Liver (tissue), 9 donors: Measurements from ENCODE around the gene LTO1. TPM values are rescaled to one million over a fixed set of nuclear protein-coding genes. Genes with fewer than 3 reads are reported as not detected.

Experiments used
- DNase-seq: peaks from one replicate; pipeline ENCODE4 v3.0.0-alpha.2; 2017; ENCODE audit warnings: low spot score
- H3K27ac ChIP-seq, 2 donors: one replicate each; pipeline ENCODE4 v1.7.0; 2013; ENCODE audit warnings: inconsistent platforms in 2 of 2, low read length in 2 of 2, control low read depth in 1 of 2, low read depth in 1 of 2, mild to moderate bottlenecking in 1 of 2
- H3K27me3 ChIP-seq, 4 donors: one replicate each; pipeline versions ENCODE4 v1.6.1 to v1.7.0; 2013; ENCODE audit warnings: low read length in 3 of 4, inconsistent platforms in 1 of 4, mild to moderate bottlenecking in 1 of 4, moderate library complexity in 1 of 4; ENCODE audit not compliant: control insufficient read depth in 4 of 4, insufficient read depth in 4 of 4
- H3K36me3 ChIP-seq, 4 donors: one replicate each; pipeline versions ENCODE4 v1.6.1 to v1.7.0; 2013; ENCODE audit warnings: low read length in 3 of 4, mild to moderate bottlenecking in 3 of 4, low read depth in 1 of 4, moderate library complexity in 1 of 4; ENCODE audit not compliant: control insufficient read depth in 4 of 4, insufficient read depth in 3 of 4
- H3K4me1 ChIP-seq, 4 donors: one replicate each; pipeline versions ENCODE4 v1.6.1 to v1.7.0; 2013; ENCODE audit warnings: low read length in 3 of 4, mild to moderate bottlenecking in 3 of 4, moderate library complexity in 1 of 4; ENCODE audit not compliant: control insufficient read depth in 4 of 4, insufficient read depth in 4 of 4
- H3K4me3 ChIP-seq, 3 donors: one replicate each; pipeline versions ENCODE4 v1.6.1 to v1.7.0; 2013; ENCODE audit warnings: low read length in 3 of 3, control low read depth in 1 of 3, low read depth in 1 of 3, mild to moderate bottlenecking in 1 of 3
- H3K9ac ChIP-seq, 2 donors: one replicate each; pipeline ENCODE4 v1.7.0; 2013; ENCODE audit warnings: low read length in 2 of 2, mild to moderate bottlenecking in 2 of 2, moderate library complexity in 2 of 2, control low read depth in 1 of 2, low read depth in 1 of 2
- H3K9me3 ChIP-seq, 4 donors: one replicate each; pipeline versions ENCODE4 v1.6.1 to v1.7.0; 2013; ENCODE audit warnings: low read length in 3 of 4; ENCODE audit not compliant: control insufficient read depth in 4 of 4
- ATF3 ChIP-seq: IDR thresholded peaks from 2 replicates; pipeline ENCODE4 v1.6.1; 2016; ENCODE audit warnings: antibody characterized with exemption
- EGR1 ChIP-seq, 2 donors: IDR thresholded peaks; 2 replicates each; pipeline ENCODE4 v1.6.1; 2016 to 2018; ENCODE audit warnings: antibody characterized with exemption in 2 of 2, low read depth in 2 of 2
- FOXA1 ChIP-seq: IDR thresholded peaks from 2 replicates; pipeline ENCODE4 v1.6.1; 2016; ENCODE audit warnings: antibody characterized with exemption
- FOXA2 ChIP-seq: IDR thresholded peaks from 2 replicates; pipeline ENCODE4 v1.6.1; 2016; ENCODE audit warnings: antibody characterized with exemption
- GABPA ChIP-seq, 2 donors: IDR thresholded peaks in 1 of 2; conservative IDR thresholded peaks in 1 of 2; 2 replicates each; pipeline ENCODE4 v1.6.1; 2016; ENCODE audit warnings: antibody characterized with exemption in 2 of 2, mild to moderate bottlenecking in 1 of 2, moderate library complexity in 1 of 2
- HNF4A ChIP-seq, 2 donors: conservative IDR thresholded peaks; 2 replicates each; pipeline ENCODE4 v1.6.1; 2016; ENCODE audit warnings: antibody characterized with exemption in 2 of 2, mild to moderate bottlenecking in 2 of 2
- HNF4G ChIP-seq: IDR thresholded peaks from 2 replicates; pipeline ENCODE4 v1.6.1; 2016; ENCODE audit warnings: antibody characterized with exemption
- JUND ChIP-seq, 2 donors: IDR thresholded peaks; 2 replicates each; pipeline ENCODE4 v1.6.1; 2016; ENCODE audit warnings: antibody characterized with exemption in 2 of 2
- NR2F2 ChIP-seq: IDR thresholded peaks from 2 replicates; pipeline ENCODE4 v1.6.1; 2016; ENCODE audit warnings: antibody characterized with exemption
- RAD21 ChIP-seq, 2 donors: IDR thresholded peaks; 2 replicates each; pipeline ENCODE4 v1.6.1; 2016; ENCODE audit warnings: antibody characterized with exemption in 2 of 2, mild to moderate bottlenecking in 2 of 2
- RXRA ChIP-seq, 2 donors: IDR thresholded peaks; 2 replicates each; pipeline ENCODE4 v1.6.1; 2017 to 2018; ENCODE audit warnings: antibody characterized with exemption in 2 of 2, mild to moderate bottlenecking in 1 of 2
- SP1 ChIP-seq: IDR thresholded peaks from 2 replicates; pipeline ENCODE4 v1.6.1; 2018; ENCODE audit warnings: antibody characterized with exemption, mild to moderate bottlenecking
- TAF1 ChIP-seq: conservative IDR thresholded peaks from 2 replicates; pipeline ENCODE4 v1.6.1; 2016; ENCODE audit warnings: antibody characterized with exemption, mild to moderate bottlenecking
- YY1 ChIP-seq: IDR thresholded peaks from 2 replicates; pipeline ENCODE4 v1.6.1; 2016; ENCODE audit warnings: antibody characterized with exemption, mild to moderate bottlenecking
- WGBS: extraction: QIAGEN DNeasy Blood & Tissue Kit; methylation state at CpG from one replicate; pipeline ENCODE4 v1.1.7; 2013; 5-methylcytosine and 5-hydroxymethylcytosine counted together
- polyA plus RNA-seq, 2 donors: library from polyadenylated mRNA; stranded (reverse) in 1 of 2; unstranded in 1 of 2; fragments of 200-250 nt in 1 of 2; fragments of >200 nt in 1 of 2; fragmentation: Nextera tagmentation in 1 of 2; extraction: Ambion mirVana in 1 of 2; gene quantifications; one replicate each; pipeline versions ENCODE4 v1.2.1 to v1.2.3, GENCODE V29; 2013 to 2015
- total RNA-seq, 2 donors: library from RNA; depleted of rRNA; stranded (reverse); fragments of >200 nt; gene quantifications; one replicate each; pipeline ENCODE4 v1.2.3, GENCODE V29; 2014
- TF ChIP-seq, protein P1 (sequence below): fragments of 150-350 bp; IDR thresholded peaks from 2 replicates; pipeline ENCODE4 v1.5.1; 2017; ENCODE audit warnings: improper control_type of control experiment, low read depth, low read length; ENCODE audit not compliant: missing input control
- TF ChIP-seq, protein P2 (sequence below): IDR thresholded peaks from 2 replicates; pipeline ENCODE4 v1.6.1; 2016; ENCODE audit warnings: antibody characterized with exemption
- TF ChIP-seq, protein P3 (sequence below): IDR thresholded peaks from 2 replicates; pipeline ENCODE4 v1.6.1; 2016; ENCODE audit warnings: antibody characterized with exemption
- TF ChIP-seq, protein P4 (sequence below): IDR thresholded peaks from 2 replicates; pipeline ENCODE4 v1.6.1; 2016; ENCODE audit warnings: antibody characterized with exemption, mild to moderate bottlenecking
- donor health status: healthy.
- donor health status: healthy.
- donor health status: healthy.
- donor health status: healthy.
- donor health status: healthy.

LTO1 gene
- total and polyA plus RNA-seq, 4 donors, result 4.9 to 12.3 (median 7.3) TPM

- DNase-seq, result no peak
- Histone ChIP-seq H3K4me1 (peaks cover 3 to 26% (median 18%) of the 10 kb centered on the region in 4 donors), H3K27me3 (no peaks in the 10 kb centered on the region), H3K4me3 (no peak overlapping the region), H3K27ac (no peak overlapping the region), H3K9ac (no peak overlapping the region), H3K36me3 (peaks cover 0 to 12% (median 6%) of the 10 kb centered on the region in 4 donors), H3K9me3 (no peaks in the 10 kb centered on the region)
- TF ChIP-seq FOXA1, result no peak
- TF ChIP-seq, protein P1, sequence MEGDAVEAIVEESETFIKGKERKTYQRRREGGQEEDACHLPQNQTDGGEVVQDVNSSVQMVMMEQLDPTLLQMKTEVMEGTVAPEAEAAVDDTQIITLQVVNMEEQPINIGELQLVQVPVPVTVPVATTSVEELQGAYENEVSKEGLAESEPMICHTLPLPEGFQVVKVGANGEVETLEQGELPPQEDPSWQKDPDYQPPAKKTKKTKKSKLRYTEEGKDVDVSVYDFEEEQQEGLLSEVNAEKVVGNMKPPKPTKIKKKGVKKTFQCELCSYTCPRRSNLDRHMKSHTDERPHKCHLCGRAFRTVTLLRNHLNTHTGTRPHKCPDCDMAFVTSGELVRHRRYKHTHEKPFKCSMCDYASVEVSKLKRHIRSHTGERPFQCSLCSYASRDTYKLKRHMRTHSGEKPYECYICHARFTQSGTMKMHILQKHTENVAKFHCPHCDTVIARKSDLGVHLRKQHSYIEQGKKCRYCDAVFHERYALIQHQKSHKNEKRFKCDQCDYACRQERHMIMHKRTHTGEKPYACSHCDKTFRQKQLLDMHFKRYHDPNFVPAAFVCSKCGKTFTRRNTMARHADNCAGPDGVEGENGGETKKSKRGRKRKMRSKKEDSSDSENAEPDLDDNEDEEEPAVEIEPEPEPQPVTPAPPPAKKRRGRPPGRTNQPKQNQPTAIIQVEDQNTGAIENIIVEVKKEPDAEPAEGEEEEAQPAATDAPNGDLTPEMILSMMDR, result no peak
- TF ChIP-seq, protein P2, sequence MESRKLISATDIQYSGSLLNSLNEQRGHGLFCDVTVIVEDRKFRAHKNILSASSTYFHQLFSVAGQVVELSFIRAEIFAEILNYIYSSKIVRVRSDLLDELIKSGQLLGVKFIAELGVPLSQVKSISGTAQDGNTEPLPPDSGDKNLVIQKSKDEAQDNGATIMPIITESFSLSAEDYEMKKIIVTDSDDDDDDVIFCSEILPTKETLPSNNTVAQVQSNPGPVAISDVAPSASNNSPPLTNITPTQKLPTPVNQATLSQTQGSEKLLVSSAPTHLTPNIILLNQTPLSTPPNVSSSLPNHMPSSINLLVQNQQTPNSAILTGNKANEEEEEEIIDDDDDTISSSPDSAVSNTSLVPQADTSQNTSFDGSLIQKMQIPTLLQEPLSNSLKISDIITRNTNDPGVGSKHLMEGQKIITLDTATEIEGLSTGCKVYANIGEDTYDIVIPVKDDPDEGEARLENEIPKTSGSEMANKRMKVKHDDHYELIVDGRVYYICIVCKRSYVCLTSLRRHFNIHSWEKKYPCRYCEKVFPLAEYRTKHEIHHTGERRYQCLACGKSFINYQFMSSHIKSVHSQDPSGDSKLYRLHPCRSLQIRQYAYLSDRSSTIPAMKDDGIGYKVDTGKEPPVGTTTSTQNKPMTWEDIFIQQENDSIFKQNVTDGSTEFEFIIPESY, result no peak
- no peak for TF ChIP-seq EGR1 (IDR thresholded peaks at IDR 0.05; ENCODE audit: low read depth in 2 of 2)
- TF ChIP-seq GABPA (IDR thresholded peaks at IDR 0.05 in 1 of 2, conservative IDR thresholded peaks at IDR 0.05 in 1 of 2), result no peak
- no peak for TF ChIP-seq RXRA (IDR thresholded peaks at IDR 0.05)
- no peak for TF ChIP-seq NR2F2
- TF ChIP-seq, protein P3, sequence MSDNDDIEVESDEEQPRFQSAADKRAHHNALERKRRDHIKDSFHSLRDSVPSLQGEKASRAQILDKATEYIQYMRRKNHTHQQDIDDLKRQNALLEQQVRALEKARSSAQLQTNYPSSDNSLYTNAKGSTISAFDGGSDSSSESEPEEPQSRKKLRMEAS, result no peak
- TF ChIP-seq TAF1, result no peak
- TF ChIP-seq HNF4G, result no peak
- TF ChIP-seq JUND (IDR thresholded peaks at IDR 0.05), result no peak
- TF ChIP-seq, protein P4, sequence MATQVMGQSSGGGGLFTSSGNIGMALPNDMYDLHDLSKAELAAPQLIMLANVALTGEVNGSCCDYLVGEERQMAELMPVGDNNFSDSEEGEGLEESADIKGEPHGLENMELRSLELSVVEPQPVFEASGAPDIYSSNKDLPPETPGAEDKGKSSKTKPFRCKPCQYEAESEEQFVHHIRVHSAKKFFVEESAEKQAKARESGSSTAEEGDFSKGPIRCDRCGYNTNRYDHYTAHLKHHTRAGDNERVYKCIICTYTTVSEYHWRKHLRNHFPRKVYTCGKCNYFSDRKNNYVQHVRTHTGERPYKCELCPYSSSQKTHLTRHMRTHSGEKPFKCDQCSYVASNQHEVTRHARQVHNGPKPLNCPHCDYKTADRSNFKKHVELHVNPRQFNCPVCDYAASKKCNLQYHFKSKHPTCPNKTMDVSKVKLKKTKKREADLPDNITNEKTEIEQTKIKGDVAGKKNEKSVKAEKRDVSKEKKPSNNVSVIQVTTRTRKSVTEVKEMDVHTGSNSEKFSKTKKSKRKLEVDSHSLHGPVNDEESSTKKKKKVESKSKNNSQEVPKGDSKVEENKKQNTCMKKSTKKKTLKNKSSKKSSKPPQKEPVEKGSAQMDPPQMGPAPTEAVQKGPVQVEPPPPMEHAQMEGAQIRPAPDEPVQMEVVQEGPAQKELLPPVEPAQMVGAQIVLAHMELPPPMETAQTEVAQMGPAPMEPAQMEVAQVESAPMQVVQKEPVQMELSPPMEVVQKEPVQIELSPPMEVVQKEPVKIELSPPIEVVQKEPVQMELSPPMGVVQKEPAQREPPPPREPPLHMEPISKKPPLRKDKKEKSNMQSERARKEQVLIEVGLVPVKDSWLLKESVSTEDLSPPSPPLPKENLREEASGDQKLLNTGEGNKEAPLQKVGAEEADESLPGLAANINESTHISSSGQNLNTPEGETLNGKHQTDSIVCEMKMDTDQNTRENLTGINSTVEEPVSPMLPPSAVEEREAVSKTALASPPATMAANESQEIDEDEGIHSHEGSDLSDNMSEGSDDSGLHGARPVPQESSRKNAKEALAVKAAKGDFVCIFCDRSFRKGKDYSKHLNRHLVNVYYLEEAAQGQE, result no peak
- no peak for TF ChIP-seq ATF3
- TF ChIP-seq SP1, result no peak
- TF ChIP-seq HNF4A (conservative IDR thresholded peaks at IDR 0.05), result no peak
- no peak for TF ChIP-seq RAD21 (IDR thresholded peaks at IDR 0.05)
- TF ChIP-seq YY1, result no peak
- no peak for TF ChIP-seq FOXA2
- 85% methylated on average over 10 of the region's 10 CpGs for WGBS
These were observed 3.3 kb downstream of the LTO1 start for GRCh38 chr11:69671734-69672465.
